Loucy (cell line): ENCODE measurements around the gene ETS1.

Source experiments
- CTCF ChIP-seq: fragments of 200-600 bp; sonication (generic); conservative IDR thresholded peaks from 2 replicates; pipeline ENCODE4 v1.5.1; 2014; ENCODE audit warnings: mild to moderate bottlenecking, antibody characterized with exemption, low read length
- EZH2phosphoT487 ChIP-seq: fragments of 200-600 bp; IDR thresholded peaks from 2 replicates; pipeline ENCODE4 v1.6.1; 2018; ENCODE audit warnings: antibody characterized with exemption, mild to moderate bottlenecking, moderate library complexity, borderline replicate concordance

- TF ChIP-seq CTCF = no peak
- no peak for TF ChIP-seq EZH2phosphoT487
Measured at GRCh38 chr11:128482512-128483191, 104.7 kb downstream of the ETS1 start.
